GM12892 (cell line): Measurements from ENCODE around the gene S100PBP.

Source experiments
- POLR2AphosphoS5 ChIP-seq: IDR thresholded peaks from 2 replicates; pipeline ENCODE4 v1.6.1; 2011; ENCODE audit warnings: low read depth, low read length, control low read depth
- TAF1 ChIP-seq: IDR thresholded peaks from 2 replicates; pipeline ENCODE4 v1.6.1; 2011; ENCODE audit warnings: low read depth, mild to moderate bottlenecking, control low read depth, low read length, borderline replicate concordance

- TF ChIP-seq POLR2AphosphoS5 (no peak), TAF1 (no peak)
Observed at GRCh38 chr1:32872192-32872460, 54.7 kb downstream of the S100PBP start.
